Measurements from ENCODE around the gene ANKS6.

DNA sequence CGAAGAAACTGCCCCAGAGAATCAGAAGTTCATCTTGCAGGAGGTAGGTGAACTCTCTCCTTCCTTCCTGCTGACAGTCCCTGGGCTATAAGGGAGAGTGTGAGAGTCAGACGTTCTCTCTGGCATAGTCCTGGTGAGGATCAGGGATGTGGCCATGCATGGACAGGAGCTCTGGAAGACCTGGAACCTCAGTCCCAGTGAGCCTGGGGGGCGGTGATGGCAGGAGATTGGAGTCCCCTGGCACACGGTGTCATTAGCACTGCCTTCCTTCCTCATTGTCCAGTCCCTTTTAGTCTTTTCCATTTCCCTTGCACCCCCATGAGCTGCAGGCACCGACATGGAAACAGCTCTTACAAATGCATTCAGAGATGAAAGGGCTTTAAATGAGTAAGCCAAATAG lies 49.7 kb upstream of the ANKS6 start:
- TF ChIP-seq, protein P1, sequence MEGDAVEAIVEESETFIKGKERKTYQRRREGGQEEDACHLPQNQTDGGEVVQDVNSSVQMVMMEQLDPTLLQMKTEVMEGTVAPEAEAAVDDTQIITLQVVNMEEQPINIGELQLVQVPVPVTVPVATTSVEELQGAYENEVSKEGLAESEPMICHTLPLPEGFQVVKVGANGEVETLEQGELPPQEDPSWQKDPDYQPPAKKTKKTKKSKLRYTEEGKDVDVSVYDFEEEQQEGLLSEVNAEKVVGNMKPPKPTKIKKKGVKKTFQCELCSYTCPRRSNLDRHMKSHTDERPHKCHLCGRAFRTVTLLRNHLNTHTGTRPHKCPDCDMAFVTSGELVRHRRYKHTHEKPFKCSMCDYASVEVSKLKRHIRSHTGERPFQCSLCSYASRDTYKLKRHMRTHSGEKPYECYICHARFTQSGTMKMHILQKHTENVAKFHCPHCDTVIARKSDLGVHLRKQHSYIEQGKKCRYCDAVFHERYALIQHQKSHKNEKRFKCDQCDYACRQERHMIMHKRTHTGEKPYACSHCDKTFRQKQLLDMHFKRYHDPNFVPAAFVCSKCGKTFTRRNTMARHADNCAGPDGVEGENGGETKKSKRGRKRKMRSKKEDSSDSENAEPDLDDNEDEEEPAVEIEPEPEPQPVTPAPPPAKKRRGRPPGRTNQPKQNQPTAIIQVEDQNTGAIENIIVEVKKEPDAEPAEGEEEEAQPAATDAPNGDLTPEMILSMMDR (IDR thresholded peaks at IDR 0.05), result no peak
- no peak for TF ChIP-seq POLR2A (IDR thresholded peaks at IDR 0.05)
- TF ChIP-seq POLR2AphosphoS5 (IDR thresholded peaks at IDR 0.05), result no peak

All from breast epithelium (tissue), 3 donors.